ENCODE data around the gene C4orf54. TPM values are rescaled to one million over a fixed set of nuclear protein-coding genes. Genes with fewer than 3 reads are reported as not detected.
A peak's percentile ranks its signal among the peaks of the same experiment; 100 is the strongest.

The C4orf54 gene
- total and polyA plus RNA-seq, 12 donors: under 0.01 to 0.37 (median 0.09) TPM; not detected in 1

DNA sequence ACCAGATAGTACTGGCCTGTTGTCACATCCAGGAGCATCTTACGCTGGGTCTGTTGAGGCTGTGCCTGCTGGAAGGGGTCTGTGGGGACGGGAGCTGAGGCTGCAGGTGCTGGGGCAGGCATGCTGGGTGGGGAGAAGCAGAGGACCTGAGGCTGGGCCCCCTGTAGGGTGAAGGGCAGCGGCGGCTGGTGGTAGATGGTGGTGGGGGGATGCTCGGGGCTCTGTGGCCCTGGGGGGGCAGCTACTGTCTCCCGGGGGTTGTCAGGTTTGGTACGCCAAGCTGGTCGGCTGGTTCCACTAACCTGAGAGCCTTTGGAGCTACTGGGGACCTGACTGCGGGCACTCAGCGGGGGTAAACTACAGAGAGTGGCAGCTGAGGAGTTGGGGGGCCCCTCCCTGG is 7.8 kb downstream of the C4orf54 start:
- no peak for DNase-seq
- intact Hi-C loops (cut with DNase I): no loop called here
- no peaks in the 10 kb centered on the region for H3K9me3 ChIP-seq (replicated peaks in 1 of 3)
- H3K27me3 ChIP-seq: no peaks in the 10 kb centered on the region
- no peak for TF ChIP-seq CTCF (IDR thresholded peaks at IDR 0.05)
- TF ChIP-seq POLR2A (IDR thresholded peaks at IDR 0.05): no peak
- WGBS, 4 donors: 88 to 100% (median 95%) methylated on average over 3 to 10 of the region's 10 CpGs
- H3K4me1 ChIP-seq (replicated peaks in 1 of 2): peaks cover 13 to 37% of the 10 kb centered on the region in 2 donors
- no peaks in the 10 kb centered on the region for H3K36me3 ChIP-seq (replicated peaks in 1 of 2)
- H3K4me3 ChIP-seq: no peak overlapping the region
- no peak overlapping the region for H3K27ac ChIP-seq

DNA sequence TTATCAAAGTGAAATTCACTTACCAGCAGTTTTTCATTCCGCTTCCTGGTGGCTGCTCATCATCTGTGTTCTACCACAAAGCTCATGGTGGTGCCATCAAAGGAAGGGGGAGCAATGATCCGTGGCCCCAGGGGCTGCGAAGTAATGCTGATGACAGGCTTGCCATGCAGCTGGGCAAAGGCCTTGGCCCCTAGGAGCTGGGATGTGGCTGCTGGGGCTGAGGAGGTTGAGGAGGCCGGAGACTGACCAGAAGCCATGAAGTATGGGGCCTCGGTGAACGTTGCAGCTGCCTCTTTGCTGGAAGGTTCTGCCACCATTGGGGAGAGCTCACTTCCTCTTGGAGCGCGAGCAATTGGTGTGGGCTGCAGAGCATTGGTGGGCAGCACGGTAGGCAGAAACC is 8.4 kb downstream of the C4orf54 start:
- no peaks in the 10 kb centered on the region for H3K9me3 ChIP-seq (replicated peaks in 1 of 3)
- H3K27ac ChIP-seq: peak overlapping the region in 3 of 5 donors; percentile 45 to 68 (median 56)
- no peaks in the 10 kb centered on the region for H3K27me3 ChIP-seq
- H3K4me3 ChIP-seq: no peak overlapping the region
- H3K36me3 ChIP-seq (replicated peaks in 1 of 2): no peaks in the 10 kb centered on the region
- WGBS, 4 donors: 87 to 94% (median 92%) methylated on average over 6 to 9 of the region's 9 CpGs
- intact Hi-C loops (cut with DNase I): no loop called here
- no peak for TF ChIP-seq POLR2A (IDR thresholded peaks at IDR 0.05)
- TF ChIP-seq CTCF (IDR thresholded peaks at IDR 0.05): no peak
- peaks cover 13 to 41% of the 10 kb centered on the region in 2 donors for H3K4me1 ChIP-seq (replicated peaks in 1 of 2)
- no peak for DNase-seq

- peak overlapping the region in 4 of 5 donors; percentile 45 to 68 (median 58) for H3K27ac ChIP-seq
Measured at GRCh38 chr4:99648321-99648720, 9.3 kb downstream of the C4orf54 start.

DNA sequence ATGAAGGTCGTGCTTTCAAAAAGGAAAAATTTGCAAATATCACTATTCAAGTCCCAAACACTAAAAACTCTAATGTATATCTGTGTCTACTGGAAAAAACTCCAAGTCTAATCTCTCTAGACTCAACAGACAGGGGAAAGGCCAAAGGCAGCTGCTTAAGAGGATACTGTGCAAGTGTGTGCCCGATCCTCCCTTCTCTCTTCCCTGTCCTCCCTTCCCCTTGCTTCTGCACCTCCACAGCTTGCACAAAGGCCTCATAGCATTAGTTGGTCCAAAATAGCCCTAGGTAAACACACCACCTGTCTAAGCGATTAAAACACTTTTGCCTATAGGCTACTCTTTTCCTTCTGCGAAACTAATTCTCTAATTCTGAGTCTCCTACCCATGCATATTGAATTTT is 10.6 kb downstream of the C4orf54 start:
- intact Hi-C loops (cut with DNase I): no loop called here
- no peaks in the 10 kb centered on the region for H3K36me3 ChIP-seq (replicated peaks in 1 of 2)
- no peaks in the 10 kb centered on the region for H3K9me3 ChIP-seq (replicated peaks in 1 of 3)
- no peaks in the 10 kb centered on the region for H3K27me3 ChIP-seq
- no peak for DNase-seq
- TF ChIP-seq CTCF (IDR thresholded peaks at IDR 0.05) (no peak), POLR2A (IDR thresholded peaks at IDR 0.05) (no peak)
- peak overlapping the region in 1 of 5 donors; percentile 1 for H3K27ac ChIP-seq
- WGBS, 4 donors: 71 to 81% (median 78%) methylated on average over 4 of the region's 4 CpGs
- peaks cover 20 to 58% of the 10 kb centered on the region in 2 donors for H3K4me1 ChIP-seq (replicated peaks in 1 of 2)
- H3K4me3 ChIP-seq: no peak overlapping the region

More at GRCh38 chr4:99648321-99648720, 9.3 kb downstream of the C4orf54 start:
- no peaks in the 10 kb centered on the region for H3K9me3 ChIP-seq (replicated peaks in 1 of 3)
- intact Hi-C loops (cut with DNase I): no loop called here
- TF ChIP-seq POLR2A (IDR thresholded peaks at IDR 0.05) (no peak), CTCF (IDR thresholded peaks at IDR 0.05) (no peak)
- 30 to 58% (median 45%) methylated on average over 1 of the region's 1 CpG for WGBS, 4 donors
- no peak overlapping the region for H3K4me3 ChIP-seq
- DNase-seq: peak in 3 of 7 donors; percentile 46 to 51 (median 49)
- H3K36me3 ChIP-seq (replicated peaks in 1 of 2): no peaks in the 10 kb centered on the region
- no peaks in the 10 kb centered on the region for H3K27me3 ChIP-seq
- peaks cover 16 to 47% of the 10 kb centered on the region in 2 donors for H3K4me1 ChIP-seq (replicated peaks in 1 of 2)
